IMR-90 (cell line): Measurements from ENCODE around the gene PPP1R16B. TPM values are rescaled to one million over a fixed set of nuclear protein-coding genes. Genes with fewer than 3 reads are reported as not detected.
A peak's percentile ranks its signal among the peaks of the same experiment; 100 is the strongest.

Experiments
- ATAC-seq: fragments of 200-7000 bp; cut with Tn5 transposase; 2 replicates; pipeline ENCODE4 v1.9.1; 2020; ENCODE audit warnings: low read depth, mild to moderate bottlenecking, moderate library complexity
- BruUV-seq: library from RNA; stranded (reverse); fragments of 400-500 nt; replicated peaks from 2 replicates; lab custom pipeline; 2021; lab: Mats Ljungman, UMichigan
- CTCF ChIA-PET: fragments of 300-600 bp; formaldehyde crosslinking; extraction: SDS; loops from one replicate; lab custom pipeline; 2021; ENCODE audit warnings: antibody characterized with exemption; lab: Yijun Ruan, JAX
- POLR2A ChIA-PET: fragments of 300-600 bp; sonication (Branson Sonifier 250); formaldehyde crosslinking; loops from one replicate; lab custom pipeline; 2022; ENCODE audit warnings: antibody characterized with exemption; ENCODE audit not compliant: unreplicated experiment; lab: Charles Lee
- DNase-seq: peaks from one replicate; pipeline ENCODE4 v3.0.0; 2013
- H2AFZ ChIP-seq: replicated peaks from 2 replicates; pipeline ENCODE3; 2013; ENCODE audit warnings: low read length, mild to moderate bottlenecking; ENCODE audit not compliant: poor library complexity
- H2AK5ac ChIP-seq: 2 replicates; pipeline ENCODE4 v1.6.1; 2013; ENCODE audit warnings: low read depth, low read length, inconsistent platforms
- H2AK9ac ChIP-seq: replicated peaks from 2 replicates; pipeline ENCODE3; 2013; ENCODE audit warnings: mild to moderate bottlenecking, low read depth, low read length, moderate library complexity; ENCODE audit not compliant: poor library complexity
- H2BK120ac ChIP-seq: 2 replicates; pipeline ENCODE4 v1.6.1; 2013; ENCODE audit warnings: low read depth, low read length, inconsistent platforms
- H2BK15ac ChIP-seq: 3 replicates; pipeline ENCODE4 v1.6.1; 2013; ENCODE audit warnings: low read depth, low read length, inconsistent platforms
- H2BK20ac ChIP-seq: 2 replicates; pipeline ENCODE4 v1.6.1; 2013; ENCODE audit warnings: low read depth, mild to moderate bottlenecking, inconsistent platforms, low read length, moderate library complexity
- H2BK5ac ChIP-seq: 2 replicates; pipeline ENCODE4 v1.6.1; 2013; ENCODE audit warnings: mild to moderate bottlenecking, low read depth, low read length, inconsistent platforms; ENCODE audit not compliant: poor library complexity, severe bottlenecking
- H3K14ac ChIP-seq: replicated peaks from 2 replicates; pipeline ENCODE4 v1.6.1; 2013; ENCODE audit warnings: low read depth, low read length, inconsistent platforms
- H3K18ac ChIP-seq: 2 replicates; pipeline ENCODE4 v1.6.1; 2013; ENCODE audit warnings: low read depth, low read length, control low read depth
- H3K23ac ChIP-seq: 2 replicates; pipeline ENCODE4 v1.6.1; 2013; ENCODE audit warnings: low read depth, low read length, inconsistent platforms
- H3K27ac ChIP-seq: 2 replicates; pipeline ENCODE4 v1.5.1; 2013; ENCODE audit warnings: mild to moderate bottlenecking, control low read depth, low read length; ENCODE audit not compliant: insufficient read depth
- H3K27me3 ChIP-seq: 2 replicates; pipeline ENCODE4 v1.6.1; 2013; ENCODE audit warnings: low read length; ENCODE audit not compliant: control insufficient read depth, insufficient read depth
- H3K36me3 ChIP-seq: 2 replicates; pipeline ENCODE4 v1.6.1; 2013; ENCODE audit warnings: low read length, mixed read lengths; ENCODE audit not compliant: control insufficient read depth, insufficient read depth
- H3K4ac ChIP-seq: 2 replicates; pipeline ENCODE4 v1.6.1; 2013; ENCODE audit warnings: low read depth, low read length, inconsistent platforms
- H3K4me1 ChIP-seq: 2 replicates; pipeline ENCODE4 v1.6.1; 2013; ENCODE audit warnings: low read length, mixed read lengths; ENCODE audit not compliant: control insufficient read depth, insufficient read depth
- H3K4me2 ChIP-seq: 2 replicates; pipeline ENCODE4 v1.6.1; 2013; ENCODE audit warnings: low read depth, mild to moderate bottlenecking, control low read depth, low read length, moderate library complexity
- H3K4me3 ChIP-seq: 2 replicates; pipeline ENCODE4 v1.5.1; 2013; ENCODE audit warnings: low read depth, mild to moderate bottlenecking, control low read depth, low read length, moderate library complexity; ENCODE audit not compliant: insufficient read depth
- H3K56ac ChIP-seq: 2 replicates; pipeline ENCODE4 v1.6.1; 2013; ENCODE audit warnings: low read length, inconsistent platforms; ENCODE audit not compliant: insufficient read depth; ENCODE audit errors: extremely low read depth
- H3K79me1 ChIP-seq, 2 experiments: 2 replicates each; pipeline ENCODE4 v1.6.1; 2013; ENCODE audit warnings: low read length in 2 of 2, inconsistent platforms in 1 of 2, low read depth in 1 of 2
- H3K9ac ChIP-seq: 2 replicates; pipeline ENCODE4 v1.6.1; 2013; ENCODE audit warnings: low read depth, low read length, control low read depth
- H3K9me1 ChIP-seq: 2 replicates; pipeline ENCODE4 v1.6.1; 2013; ENCODE audit warnings: low read length, inconsistent platforms; ENCODE audit not compliant: insufficient read depth
- H3K9me3 ChIP-seq: 2 replicates; pipeline ENCODE4 v1.6.1; 2013; ENCODE audit warnings: low read length; ENCODE audit not compliant: control insufficient read depth, insufficient read depth
- H4K20me1 ChIP-seq: 2 replicates; pipeline ENCODE4 v1.6.1; 2013; ENCODE audit warnings: low read length, inconsistent platforms; ENCODE audit not compliant: insufficient read depth
- H4K5ac ChIP-seq: 2 replicates; pipeline ENCODE4 v1.6.1; 2013; ENCODE audit warnings: mild to moderate bottlenecking, low read depth, low read length, control low read depth
- H4K8ac ChIP-seq, 2 experiments: 2 replicates each; pipeline ENCODE4 v1.6.1; 2013; ENCODE audit warnings: low read depth in 2 of 2, low read length in 2 of 2, control low read depth in 1 of 2, inconsistent platforms in 1 of 2
- H4K91ac ChIP-seq: 2 replicates; pipeline ENCODE4 v1.6.1; 2013; ENCODE audit warnings: low read depth, low read length, inconsistent platforms; ENCODE audit not compliant: insufficient read depth
- BHLHE40 ChIP-seq: fragments of 150-350 bp; IDR thresholded peaks from 2 replicates; pipeline ENCODE4 v1.6.1; 2016; ENCODE audit warnings: mild to moderate bottlenecking, low read depth, low read length
- CEBPB ChIP-seq: IDR thresholded peaks from 2 replicates; pipeline ENCODE4 v1.6.1; 2012; ENCODE audit warnings: low read depth, low read length, improper control_type of control experiment
- MAFK ChIP-seq: IDR thresholded peaks from 2 replicates; pipeline ENCODE4 v1.6.1; 2012; ENCODE audit warnings: low read depth, low read length, improper control_type of control experiment
- SMC3 ChIP-seq: fragments of 150-350 bp; IDR thresholded peaks from 2 replicates; pipeline ENCODE4 v1.6.1; 2016; ENCODE audit warnings: low read depth, mild to moderate bottlenecking, antibody characterized with exemption, low read length, moderate library complexity
- WGBS, 2 experiments: methylation state at CpG; one replicate each; pipeline versions ENCODE4 v1.1.5 to v1.1.7; 2013; ENCODE audit warnings: missing lambda C conversion rate in 2 of 2; ENCODE audit not compliant: insufficient read length in 1 of 2; ENCODE audit errors: extremely low coverage in 2 of 2; 5-methylcytosine and 5-hydroxymethylcytosine counted together
- dilution Hi-C: fragments of 300-500 bp; cut with HindIII; formaldehyde crosslinking; loops from one replicate; pipeline ENCODE4 v1.14.3; 2018; ENCODE audit warnings: low sequenced_read_pairs; ENCODE audit not compliant: unreplicated experiment
- in situ Hi-C: fragments of 300-500 bp; cut with MboI; formaldehyde crosslinking; loops from 3 replicates; pipeline ENCODE4 v1.14.3; 2019; ENCODE audit warnings: low sequenced_read_pairs, inconsistent platforms, mixed read lengths
- intact Hi-C: fragments of 100-400 bp; cut with micrococcal nuclease; formaldehyde crosslinking; loops from 2 replicates; pipeline ENCODE4 v1.10.0; 2022
- polyA plus RNA-seq, 3 experiments: library from polyadenylated mRNA; depleted of rRNA; stranded (reverse); fragments of >200 nt; gene quantifications; 2 replicates each; pipeline ENCODE4 v1.2.3, GENCODE V29; 2012; ENCODE audit warnings: low replicate concordance in 1 of 3
- total RNA-seq: library from RNA; depleted of rRNA; stranded (reverse); fragments of >200 nt; gene quantifications from 2 replicates; pipeline ENCODE4 v1.2.3, GENCODE V29; 2012

PPP1R16B gene
- total and polyA plus RNA-seq, 2 of the 4 experiments (the other 2 are of a cell fraction): not detected

DNA sequence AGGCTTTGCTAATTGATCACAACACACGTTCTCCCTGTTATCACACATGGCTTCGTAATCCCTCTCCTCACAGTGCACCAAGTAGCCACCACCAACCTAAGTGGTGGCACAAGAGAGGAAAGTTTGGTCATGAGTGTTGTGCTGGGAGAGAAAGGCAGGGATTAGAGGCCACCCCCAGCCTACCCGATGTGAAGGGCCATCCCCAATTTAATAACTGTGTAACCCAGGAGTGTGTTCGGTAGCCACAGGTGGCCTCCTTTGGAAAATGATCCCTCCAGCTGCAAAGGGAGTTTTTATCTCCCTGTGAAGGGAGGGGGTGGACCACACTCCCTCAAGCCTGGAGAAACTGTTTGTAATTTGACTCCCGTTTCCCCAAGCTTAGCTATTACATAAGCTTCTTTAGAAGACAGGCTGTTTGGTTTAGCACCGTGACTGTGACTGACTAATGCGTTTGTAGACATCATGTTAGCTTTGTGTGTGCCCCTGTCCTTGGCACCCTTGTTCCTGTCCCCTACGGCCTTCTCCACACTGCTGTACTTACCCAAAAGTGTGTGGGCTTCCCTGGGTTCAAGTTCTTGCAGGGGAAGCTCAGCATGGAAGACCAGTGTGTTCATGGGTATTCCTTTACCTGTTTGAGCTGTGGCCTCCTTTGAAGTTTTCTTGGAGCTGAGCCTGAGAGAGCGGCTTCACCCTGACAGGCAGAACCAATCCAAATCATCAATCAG, 20.6 kb downstream of the PPP1R16B start:
- Histone ChIP-seq H3K4me3 (no peak overlapping the region), H4K20me1 (no peaks in the 10 kb centered on the region), H3K4ac (no peak overlapping the region), H3K4me2 (no peak overlapping the region), H3K9ac (no peak overlapping the region), H3K18ac (no peak overlapping the region), H2AFZ (peak overlapping the region; percentile 26), H2BK20ac (no peak overlapping the region), H3K9me1 (no peaks in the 10 kb centered on the region), H3K79me1 (no peaks in the 10 kb centered on the region), H3K9me3 (no peaks in the 10 kb centered on the region), H3K36me3 (no peaks in the 10 kb centered on the region), H2AK9ac (no peak overlapping the region), H2AK5ac (no peak overlapping the region), H3K14ac (no peak overlapping the region), H3K27me3 (peaks cover 10% of the 10 kb centered on the region), H4K8ac (no peak overlapping the region), H4K91ac (no peak overlapping the region), H4K5ac (no peak overlapping the region), H2BK5ac (no peak overlapping the region), H2BK120ac (no peak overlapping the region), H3K4me1 (no peaks in the 10 kb centered on the region), H3K56ac (no peak overlapping the region), H2BK15ac (no peak overlapping the region), H3K23ac (no peak overlapping the region), H3K27ac (no peak overlapping the region)
- POLR2A ChIA-PET: no interaction called here
- dilution Hi-C loops: no loop called here
- in situ Hi-C loops: loop anchor here (25.0 kb wide), 1 partner anchor 89 kb away; the partner anchor contains the start of gene ACTR5
- BruUV-seq: no TSS peak
- intact Hi-C loops: no loop called here
- WGBS, 2 experiments: no CpG with 5 or more reads among the region's 9 CpGs
- CTCF ChIA-PET: no interaction called here
- TF ChIP-seq SMC3 (no peak), BHLHE40 (no peak), CEBPB (no peak), MAFK (no peak)
- ATAC-seq (peak; percentile 83), DNase-seq (peak; percentile 67)
